ENCODE results near the gene ARID3A. TPM values are rescaled to one million over a fixed set of nuclear protein-coding genes. Genes with fewer than 3 reads are reported as not detected.

The ARID3A gene
- total RNA-seq, 1 experiment from 2014 or later, result 5.6 TPM

GRCh38 chr19:934865-935479 is 9.1 kb downstream of the ARID3A start:
- DNase-seq (peak; percentile 68), ATAC-seq (peak; percentile 95)
- ChIA-PET POLR2A (ENCODE audit: unreplicated experiment) (no interaction called here), CTCF (no interaction called here)
- Histone ChIP-seq H3K27me3 (ENCODE audit: low read length) (no peaks in the 10 kb centered on the region), H3K9ac (ENCODE audit: low read length) (no peak overlapping the region), H3K36me3 (ENCODE audit: low read depth, low read length) (no peaks in the 10 kb centered on the region), H3F3A (ENCODE audit: low read length, unreplicated experiment) (no peaks in the 10 kb centered on the region), H3K27ac (ENCODE audit: low read length) (no peak overlapping the region), H3K4me3 (ENCODE audit: low read length) (no peak overlapping the region), H3K9me2 (replicated peaks; ENCODE audit: low read length) (no peaks in the 10 kb centered on the region), H3K79me2 (ENCODE audit: low read length) (no peaks in the 10 kb centered on the region), H3K4me1 (ENCODE audit: insufficient read depth, low read length) (peaks cover 11% of the 10 kb centered on the region; the same call in 1 of the 2 replicates), H3K9me3 (ENCODE audit: low read length) (no peaks in the 10 kb centered on the region), H3K4me2 (ENCODE audit: low read length) (peak overlapping the region; percentile 37; the same call in 1 of the 2 replicates), H2AFZ (ENCODE audit: low read length) (0 out of 2 replicates have a peak overlapping the region, but pooled peaks have one; percentile 42), H4K20me1 (ENCODE audit: low read length) (no peaks in the 10 kb centered on the region)
- TF ChIP-seq EZH2 (IDR thresholded peaks at IDR 0.05; ENCODE audit: low read length, unreplicated experiment), result no peak
- peak; percentile 94 for TF ChIP-seq EZH2phosphoT487 (IDR thresholded peaks at IDR 0.05; ENCODE audit: borderline replicate concordance, low read length)
- intact Hi-C loops (cut with micrococcal nuclease), result no loop called here
- BruUV-seq (replicated peaks), result no TSS peak

GRCh38 chr19:936175-936546 is 10.3 kb downstream of the ARID3A start:
- H3K27me3 ChIP-seq (ENCODE audit: low read length), result no peaks in the 10 kb centered on the region
- H3K4me2 ChIP-seq (ENCODE audit: low read length), result no peak overlapping the region
- intact Hi-C loops (cut with micrococcal nuclease), result no loop called here
- ChIA-PET CTCF (no interaction called here), POLR2A (ENCODE audit: unreplicated experiment) (no interaction called here)
- H3K36me3 ChIP-seq (ENCODE audit: low read depth, low read length), result no peaks in the 10 kb centered on the region
- H3K9ac ChIP-seq (ENCODE audit: low read length), result no peak overlapping the region
- H3F3A ChIP-seq (ENCODE audit: low read length, unreplicated experiment), result no peaks in the 10 kb centered on the region
- ATAC-seq, result no peak
- no peaks in the 10 kb centered on the region for H3K9me3 ChIP-seq (ENCODE audit: low read length)
- peaks cover 19% of the 10 kb centered on the region; the same call in 1 of the 2 replicates for H3K4me1 ChIP-seq (ENCODE audit: insufficient read depth, low read length)
- H2AFZ ChIP-seq (ENCODE audit: low read length), result no peak overlapping the region
- H3K27ac ChIP-seq (ENCODE audit: low read length), result no peak overlapping the region
- TF ChIP-seq EZH2phosphoT487 (IDR thresholded peaks at IDR 0.05; ENCODE audit: borderline replicate concordance, low read length), result no peak
- no peak for TF ChIP-seq EZH2 (IDR thresholded peaks at IDR 0.05; ENCODE audit: low read length, unreplicated experiment)
- no peak for TF ChIP-seq CTCF (conservative IDR thresholded peaks at IDR 0.05; ENCODE audit: low read depth, low read length)
- H3K79me2 ChIP-seq (ENCODE audit: low read length), result no peaks in the 10 kb centered on the region
- no peak for DNase-seq
- BruUV-seq (replicated peaks), result no TSS peak
- no peaks in the 10 kb centered on the region for H4K20me1 ChIP-seq (ENCODE audit: low read length)
- H3K9me2 ChIP-seq (replicated peaks; ENCODE audit: low read length), result no peaks in the 10 kb centered on the region
- H3K4me3 ChIP-seq (ENCODE audit: low read length), result no peak overlapping the region

GRCh38 chr19:937259-937694 is 11.4 kb downstream of the ARID3A start:
- BruUV-seq (replicated peaks), result no TSS peak
- no peaks in the 10 kb centered on the region for H3K27me3 ChIP-seq (ENCODE audit: low read length)
- POLR2A ChIA-PET (ENCODE audit: unreplicated experiment), result no interaction called here
- no peak for TF ChIP-seq EZH2phosphoT487 (IDR thresholded peaks at IDR 0.05; ENCODE audit: borderline replicate concordance, low read length)
- TF ChIP-seq EZH2 (IDR thresholded peaks at IDR 0.05; ENCODE audit: low read length, unreplicated experiment), result no peak
- ATAC-seq (no peak), DNase-seq (no peak)
- no peaks in the 10 kb centered on the region for H3K79me2 ChIP-seq (ENCODE audit: low read length)
- peaks cover 29% of the 10 kb centered on the region; the same call in 1 of the 2 replicates for H3K4me1 ChIP-seq (ENCODE audit: insufficient read depth, low read length)
- CTCF ChIA-PET, result no interaction called here
- no peaks in the 10 kb centered on the region for H3K36me3 ChIP-seq (ENCODE audit: low read depth, low read length)
- no peaks in the 10 kb centered on the region for H3K9me3 ChIP-seq (ENCODE audit: low read length)
- H3F3A ChIP-seq (ENCODE audit: low read length, unreplicated experiment), result no peaks in the 10 kb centered on the region
- H3K9ac ChIP-seq (ENCODE audit: low read length), result no peak overlapping the region
- H4K20me1 ChIP-seq (ENCODE audit: low read length), result no peaks in the 10 kb centered on the region
- no peak overlapping the region for H3K4me2 ChIP-seq (ENCODE audit: low read length)
- H2AFZ ChIP-seq (ENCODE audit: low read length), result no peak overlapping the region
- H3K27ac ChIP-seq (ENCODE audit: low read length), result no peak overlapping the region
- H3K9me2 ChIP-seq (replicated peaks; ENCODE audit: low read length), result no peaks in the 10 kb centered on the region
- no peak overlapping the region for H3K4me3 ChIP-seq (ENCODE audit: low read length)
- intact Hi-C loops (cut with micrococcal nuclease), result no loop called here
